Liver (tissue), 9 donors: ENCODE data around the gene TMEM107. TPM values are rescaled to one million over a fixed set of nuclear protein-coding genes. Genes with fewer than 3 reads are reported as not detected.
A peak's percentile ranks its signal among the peaks of the same experiment; 100 is the strongest.

Experiments
- DNase-seq: peaks from one replicate; pipeline ENCODE4 v3.0.0-alpha.2; 2017; ENCODE audit warnings: low spot score
- H3K27ac ChIP-seq, 2 donors: one replicate each; pipeline ENCODE4 v1.7.0; 2013; ENCODE audit warnings: inconsistent platforms in 2 of 2, low read length in 2 of 2, control low read depth in 1 of 2, low read depth in 1 of 2, mild to moderate bottlenecking in 1 of 2
- H3K27me3 ChIP-seq, 4 donors: one replicate each; pipeline versions ENCODE4 v1.6.1 to v1.7.0; 2013; ENCODE audit warnings: low read length in 3 of 4, inconsistent platforms in 1 of 4, mild to moderate bottlenecking in 1 of 4, moderate library complexity in 1 of 4; ENCODE audit not compliant: control insufficient read depth in 4 of 4, insufficient read depth in 4 of 4
- H3K36me3 ChIP-seq, 4 donors: one replicate each; pipeline versions ENCODE4 v1.6.1 to v1.7.0; 2013; ENCODE audit warnings: low read length in 3 of 4, mild to moderate bottlenecking in 3 of 4, low read depth in 1 of 4, moderate library complexity in 1 of 4; ENCODE audit not compliant: control insufficient read depth in 4 of 4, insufficient read depth in 3 of 4
- H3K4me1 ChIP-seq, 4 donors: one replicate each; pipeline versions ENCODE4 v1.6.1 to v1.7.0; 2013; ENCODE audit warnings: low read length in 3 of 4, mild to moderate bottlenecking in 3 of 4, moderate library complexity in 1 of 4; ENCODE audit not compliant: control insufficient read depth in 4 of 4, insufficient read depth in 4 of 4
- H3K4me3 ChIP-seq, 3 donors: one replicate each; pipeline versions ENCODE4 v1.6.1 to v1.7.0; 2013; ENCODE audit warnings: low read length in 3 of 3, control low read depth in 1 of 3, low read depth in 1 of 3, mild to moderate bottlenecking in 1 of 3
- H3K9ac ChIP-seq, 2 donors: one replicate each; pipeline ENCODE4 v1.7.0; 2013; ENCODE audit warnings: low read length in 2 of 2, mild to moderate bottlenecking in 2 of 2, moderate library complexity in 2 of 2, control low read depth in 1 of 2, low read depth in 1 of 2
- H3K9me3 ChIP-seq, 4 donors: one replicate each; pipeline versions ENCODE4 v1.6.1 to v1.7.0; 2013; ENCODE audit warnings: low read length in 3 of 4; ENCODE audit not compliant: control insufficient read depth in 4 of 4
- CTCF ChIP-seq: fragments of 150-350 bp; IDR thresholded peaks from 2 replicates; pipeline ENCODE4 v1.5.1; 2017; ENCODE audit warnings: improper control_type of control experiment, low read depth, low read length; ENCODE audit not compliant: missing input control
- EGR1 ChIP-seq, 2 donors: IDR thresholded peaks; 2 replicates each; pipeline ENCODE4 v1.6.1; 2016 to 2018; ENCODE audit warnings: antibody characterized with exemption in 2 of 2, low read depth in 2 of 2
- FOXA1 ChIP-seq: IDR thresholded peaks from 2 replicates; pipeline ENCODE4 v1.6.1; 2016; ENCODE audit warnings: antibody characterized with exemption
- FOXA2 ChIP-seq: IDR thresholded peaks from 2 replicates; pipeline ENCODE4 v1.6.1; 2016; ENCODE audit warnings: antibody characterized with exemption
- GABPA ChIP-seq, 2 donors: IDR thresholded peaks in 1 of 2; conservative IDR thresholded peaks in 1 of 2; 2 replicates each; pipeline ENCODE4 v1.6.1; 2016; ENCODE audit warnings: antibody characterized with exemption in 2 of 2, mild to moderate bottlenecking in 1 of 2, moderate library complexity in 1 of 2
- HNF4A ChIP-seq, 2 donors: conservative IDR thresholded peaks; 2 replicates each; pipeline ENCODE4 v1.6.1; 2016; ENCODE audit warnings: antibody characterized with exemption in 2 of 2, mild to moderate bottlenecking in 2 of 2
- HNF4G ChIP-seq: IDR thresholded peaks from 2 replicates; pipeline ENCODE4 v1.6.1; 2016; ENCODE audit warnings: antibody characterized with exemption
- JUND ChIP-seq, 2 donors: IDR thresholded peaks; 2 replicates each; pipeline ENCODE4 v1.6.1; 2016; ENCODE audit warnings: antibody characterized with exemption in 2 of 2
- NR2F2 ChIP-seq: IDR thresholded peaks from 2 replicates; pipeline ENCODE4 v1.6.1; 2016; ENCODE audit warnings: antibody characterized with exemption
- RAD21 ChIP-seq, 2 donors: IDR thresholded peaks; 2 replicates each; pipeline ENCODE4 v1.6.1; 2016; ENCODE audit warnings: antibody characterized with exemption in 2 of 2, mild to moderate bottlenecking in 2 of 2
- REST ChIP-seq: IDR thresholded peaks from 2 replicates; pipeline ENCODE4 v1.6.1; 2016; ENCODE audit warnings: antibody characterized with exemption, mild to moderate bottlenecking
- RXRA ChIP-seq, 2 donors: IDR thresholded peaks; 2 replicates each; pipeline ENCODE4 v1.6.1; 2017 to 2018; ENCODE audit warnings: antibody characterized with exemption in 2 of 2, mild to moderate bottlenecking in 1 of 2
- SP1 ChIP-seq: IDR thresholded peaks from 2 replicates; pipeline ENCODE4 v1.6.1; 2018; ENCODE audit warnings: antibody characterized with exemption, mild to moderate bottlenecking
- TAF1 ChIP-seq: conservative IDR thresholded peaks from 2 replicates; pipeline ENCODE4 v1.6.1; 2016; ENCODE audit warnings: antibody characterized with exemption, mild to moderate bottlenecking
- YY1 ChIP-seq: IDR thresholded peaks from 2 replicates; pipeline ENCODE4 v1.6.1; 2016; ENCODE audit warnings: antibody characterized with exemption, mild to moderate bottlenecking
- ZBTB33 ChIP-seq: IDR thresholded peaks from 2 replicates; pipeline ENCODE4 v1.6.1; 2016; ENCODE audit warnings: antibody characterized with exemption
- WGBS: extraction: QIAGEN DNeasy Blood & Tissue Kit; methylation state at CpG from one replicate; pipeline ENCODE4 v1.1.7; 2013; 5-methylcytosine and 5-hydroxymethylcytosine counted together
- polyA plus RNA-seq, 2 donors: library from polyadenylated mRNA; stranded (reverse) in 1 of 2; unstranded in 1 of 2; fragments of 200-250 nt in 1 of 2; fragments of >200 nt in 1 of 2; fragmentation: Nextera tagmentation in 1 of 2; extraction: Ambion mirVana in 1 of 2; gene quantifications; one replicate each; pipeline versions ENCODE4 v1.2.1 to v1.2.3, GENCODE V29; 2013 to 2015
- total RNA-seq, 2 donors: library from RNA; depleted of rRNA; stranded (reverse); fragments of >200 nt; gene quantifications; one replicate each; pipeline ENCODE4 v1.2.3, GENCODE V29; 2014
- TF ChIP-seq, protein P1 (sequence below): IDR thresholded peaks from 2 replicates; pipeline ENCODE4 v1.6.1; 2016; ENCODE audit warnings: antibody characterized with exemption
- TF ChIP-seq, protein P2 (sequence below): IDR thresholded peaks from 2 replicates; pipeline ENCODE4 v1.6.1; 2016; ENCODE audit warnings: antibody characterized with exemption
- donor health status: healthy.
- donor health status: healthy.
- donor health status: healthy.
- donor health status: healthy.
- donor health status: healthy.

Gene TMEM107
- total and polyA plus RNA-seq, 4 donors: 3.0 to 8.4 (median 4.2) TPM

GRCh38 chr17:8190506-8190905 is 14.3 kb upstream of the TMEM107 start:
- Histone ChIP-seq H3K27me3 (no peaks in the 10 kb centered on the region), H3K36me3 (no peaks in the 10 kb centered on the region), H3K4me3 (peak overlapping the region in 1 of 3 donors; percentile 15), H3K9ac (no peak overlapping the region), H3K4me1 (peaks cover 12 to 56% (median 30%) of the 10 kb centered on the region in 4 donors), H3K27ac (peak overlapping the region in 1 of 2 donors; percentile 81), H3K9me3 (no peaks in the 10 kb centered on the region)
- DNase-seq: no peak
- 54% methylated on average over 6 of the region's 6 CpGs for WGBS
- no peak for TF ChIP-seq RXRA (IDR thresholded peaks at IDR 0.05)
- no peak for TF ChIP-seq FOXA2
- no peak for TF ChIP-seq FOXA1
- TF ChIP-seq NR2F2: no peak
- no peak for TF ChIP-seq ZBTB33
- TF ChIP-seq, protein P1, sequence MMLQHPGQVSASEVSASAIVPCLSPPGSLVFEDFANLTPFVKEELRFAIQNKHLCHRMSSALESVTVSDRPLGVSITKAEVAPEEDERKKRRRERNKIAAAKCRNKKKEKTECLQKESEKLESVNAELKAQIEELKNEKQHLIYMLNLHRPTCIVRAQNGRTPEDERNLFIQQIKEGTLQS: no peak
- TF ChIP-seq TAF1: no peak

DNA sequence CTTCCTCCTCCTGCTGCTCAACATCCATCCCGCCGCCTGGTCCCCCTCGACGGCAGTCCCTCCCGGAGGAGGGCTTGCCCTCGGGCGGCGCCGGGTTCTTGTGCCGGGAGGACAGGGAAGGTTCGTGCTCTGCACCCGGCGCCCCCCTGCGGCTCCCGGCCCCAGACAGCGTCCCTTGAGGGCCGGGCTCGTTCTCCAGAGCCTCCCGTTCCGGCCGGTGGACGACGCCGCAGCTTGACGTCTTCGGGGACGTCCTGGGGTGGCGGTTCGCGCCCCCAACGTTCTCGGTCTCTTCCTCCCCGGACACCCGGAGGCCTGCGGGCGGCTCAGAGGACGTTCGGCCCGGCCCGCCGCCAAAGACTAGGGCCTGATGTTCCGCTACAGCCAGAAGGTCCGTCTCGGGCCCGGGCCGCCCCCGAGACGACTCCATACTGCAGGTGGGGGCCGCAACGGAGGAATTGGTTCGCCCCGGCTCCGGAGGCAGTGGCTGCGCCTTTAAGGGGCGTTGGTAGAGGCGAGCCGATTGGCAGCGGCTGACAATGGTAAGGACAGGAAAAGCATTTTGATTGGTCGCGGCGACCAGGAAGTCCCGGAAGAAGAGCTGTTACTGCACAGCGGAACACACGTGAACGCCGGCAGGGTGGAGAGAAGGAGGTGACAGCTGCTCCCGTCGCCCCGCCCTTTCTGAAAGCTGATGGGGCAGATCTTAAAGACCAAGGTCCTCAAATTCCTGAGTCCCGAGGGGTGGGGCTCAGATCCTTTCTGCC is 13.7 kb upstream of the TMEM107 start, which contains the start of gene BORCS6:
BORCS6 (minus strand) TSS at position 470 of the 767 bp plus-strand sequence; CDS start at position 430, 40 bp downstream.
- DNase-seq: peak; percentile 92
- peaks cover 12 to 58% (median 31%) of the 10 kb centered on the region in 4 donors for H3K4me1 ChIP-seq
- TF ChIP-seq NR2F2: peak; percentile 22
- peak; percentile 59 to 77 for TF ChIP-seq HNF4A (conservative IDR thresholded peaks at IDR 0.05)
- TF ChIP-seq YY1: peak; percentile 93
- TF ChIP-seq ZBTB33: no peak
- TF ChIP-seq GABPA (IDR thresholded peaks at IDR 0.05 in 1 of 2, conservative IDR thresholded peaks at IDR 0.05 in 1 of 2): peak; percentile 58 to 85
- TF ChIP-seq, protein P2, sequence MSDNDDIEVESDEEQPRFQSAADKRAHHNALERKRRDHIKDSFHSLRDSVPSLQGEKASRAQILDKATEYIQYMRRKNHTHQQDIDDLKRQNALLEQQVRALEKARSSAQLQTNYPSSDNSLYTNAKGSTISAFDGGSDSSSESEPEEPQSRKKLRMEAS: peak; percentile 90
- TF ChIP-seq, protein P1: peak; percentile 12
- TF ChIP-seq JUND (IDR thresholded peaks at IDR 0.05): peak; percentile 68 to 69
- no peak for TF ChIP-seq FOXA2
- no peak for TF ChIP-seq FOXA1
- no peak for TF ChIP-seq CTCF
- peak in 1 of 2 donors; percentile 68 for TF ChIP-seq RXRA (IDR thresholded peaks at IDR 0.05)
- TF ChIP-seq EGR1 (IDR thresholded peaks at IDR 0.05; ENCODE audit: low read depth in 2 of 2): peak; percentile 5 to 65
- TF ChIP-seq SP1: peak; percentile 92
- peak; percentile 25 for TF ChIP-seq HNF4G
- peak in 1 of 2 donors; percentile 25 for TF ChIP-seq RAD21 (IDR thresholded peaks at IDR 0.05)
- peak; percentile 29 for TF ChIP-seq TAF1
- peak; percentile 58 for TF ChIP-seq REST
- H3K27ac ChIP-seq: peak within 1 kb of the TSS; percentile 73 to 81
- WGBS: under 1% methylated on average over 70 of the region's 70 CpGs
- no peaks in the 10 kb centered on the region for H3K36me3 ChIP-seq
- H3K27me3 ChIP-seq: no peaks in the 10 kb centered on the region
- H3K9me3 ChIP-seq: no peaks in the 10 kb centered on the region
- H3K9ac ChIP-seq: peak within 1 kb of the TSS in 1 of 2 donors; percentile 47
- peak within 1 kb of the TSS; percentile 75 to 82 (median 78) for H3K4me3 ChIP-seq
